Stimulated activated CD4-positive, alpha-beta T cell treated with anti-CD3 and anti-CD28 coated beads, Interleukin-12 subunit alpha, Interleukin-12 subunit beta, amount 100 ng/mL, for 48 hours (primary cell): ENCODE data around the gene SMNDC1.
A peak's percentile ranks its signal among the peaks of the same experiment; 100 is the strongest.

Experiments
- DNase-seq, 3 donors: peaks; one replicate each; pipeline ENCODE4 v3.0.0-alpha.2; 2020; ENCODE audit warnings: low read depth in 2 of 3, low spot score in 1 of 3

Gene SMNDC1

DNA sequence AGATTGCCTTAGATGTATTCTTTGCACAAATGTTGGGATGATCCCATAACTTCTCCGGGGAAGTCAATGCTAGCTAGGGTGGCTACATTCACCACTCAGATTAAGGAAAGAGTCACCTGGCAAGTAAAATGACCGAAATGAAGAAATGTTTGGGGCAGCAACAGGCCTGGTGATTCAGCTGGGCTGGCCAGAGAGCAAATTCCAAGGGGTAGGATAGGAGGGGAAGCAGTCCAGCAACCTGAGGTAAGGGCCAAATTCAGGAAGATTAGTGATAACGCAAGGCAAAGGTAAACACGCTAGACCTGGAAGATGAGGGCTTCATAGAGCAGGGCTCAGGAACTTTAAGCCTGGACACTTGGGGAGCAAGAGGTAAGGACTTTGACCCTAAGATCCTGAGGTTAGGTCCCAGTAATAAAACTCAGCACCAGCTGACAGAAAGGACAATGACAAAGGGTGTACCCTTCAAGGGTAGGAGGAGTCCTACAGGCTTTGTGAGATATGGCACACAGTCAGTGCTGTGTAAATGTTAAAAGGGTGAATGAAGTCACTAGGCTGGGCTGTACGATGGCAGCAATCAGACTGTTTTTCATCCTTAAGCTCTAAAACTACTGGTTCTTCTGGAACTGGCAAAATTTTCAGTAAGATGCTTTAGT, 22.7 kb upstream of the SMNDC1 start:
- no peak for DNase-seq

DNA sequence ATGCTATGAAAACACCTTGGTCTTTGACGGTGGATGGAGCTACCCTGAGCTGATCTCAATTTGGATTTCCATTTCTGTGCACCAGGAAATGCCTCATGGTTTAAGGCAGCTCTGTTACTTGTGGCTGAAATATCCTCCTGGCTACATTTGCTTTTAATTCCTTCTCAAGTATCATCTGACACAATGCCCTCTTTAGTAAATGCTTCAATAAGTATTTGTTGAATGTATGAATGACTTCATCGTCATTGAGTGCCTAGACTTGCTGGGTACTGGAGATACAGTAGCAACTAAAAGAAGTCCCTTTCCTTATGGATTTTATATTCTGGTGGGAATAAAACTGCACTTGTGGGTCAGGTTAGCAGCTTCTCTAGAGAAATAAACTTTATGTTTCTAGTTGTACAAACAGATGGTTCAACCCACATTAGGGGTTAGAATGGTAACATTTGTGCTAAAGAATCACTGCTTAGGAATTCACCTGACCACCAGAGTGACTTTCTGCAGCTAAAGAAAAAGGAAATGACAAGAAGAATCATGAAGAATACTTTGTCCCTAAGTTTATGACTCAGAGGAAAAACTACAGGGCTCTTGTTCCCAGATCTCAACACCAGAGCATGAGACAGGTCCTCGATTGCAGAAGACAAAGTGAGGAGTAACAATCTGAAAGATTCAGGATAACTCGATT, 21.8 kb upstream of the SMNDC1 start:
- no peak for DNase-seq

DNA sequence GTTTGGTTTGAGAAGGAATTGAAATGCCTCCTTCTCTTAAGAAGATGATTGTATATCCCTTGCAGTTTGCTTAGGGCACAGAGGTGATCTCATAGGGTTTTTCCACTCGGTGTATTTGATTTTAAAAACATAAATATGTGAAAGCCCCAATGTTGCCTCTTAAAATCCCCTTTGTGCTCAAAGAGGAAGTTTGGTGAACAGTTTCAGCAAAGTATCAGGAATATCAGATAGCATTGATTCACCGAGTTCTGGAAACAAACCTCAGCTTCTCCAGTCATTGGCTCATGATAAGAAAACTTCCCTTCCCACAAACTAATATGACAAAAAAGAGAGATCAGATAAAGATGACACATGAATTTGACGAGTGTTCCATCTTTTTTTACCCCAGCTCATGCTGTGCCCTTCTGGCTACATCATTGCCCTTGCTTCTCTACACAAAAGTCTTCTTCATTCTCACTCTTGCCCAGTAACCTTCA, 20.1 kb upstream of the SMNDC1 start:
- no peak for DNase-seq

DNA sequence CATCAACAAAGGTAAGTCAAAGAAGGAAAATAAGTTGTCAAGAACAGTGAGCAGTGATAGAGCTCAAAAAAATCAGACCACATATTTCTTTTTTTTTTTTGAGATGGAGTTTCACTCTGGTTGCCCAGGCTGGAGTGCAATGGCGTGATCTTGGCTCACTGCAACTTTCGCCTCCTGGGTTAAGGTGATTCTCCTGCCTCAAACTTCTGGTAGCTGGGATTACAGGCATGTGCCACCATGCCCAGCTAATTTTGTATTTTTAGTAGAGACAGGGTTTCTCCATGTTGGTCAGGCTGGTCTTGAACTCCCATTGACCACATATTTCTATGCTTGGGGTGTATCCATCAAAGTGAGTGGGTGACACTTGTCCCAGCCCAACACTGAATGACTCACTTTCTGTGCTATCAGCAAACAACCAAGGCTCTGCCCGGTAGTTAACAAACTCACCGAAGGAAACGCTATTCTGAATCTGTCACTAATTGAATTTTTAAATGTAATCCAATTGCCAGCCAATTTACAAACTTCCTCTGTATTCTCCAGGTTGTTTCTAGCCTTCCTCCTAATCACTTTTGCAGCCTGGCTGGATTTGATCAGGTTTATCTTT, 19.6 kb upstream of the SMNDC1 start:
- no peak for DNase-seq

DNA sequence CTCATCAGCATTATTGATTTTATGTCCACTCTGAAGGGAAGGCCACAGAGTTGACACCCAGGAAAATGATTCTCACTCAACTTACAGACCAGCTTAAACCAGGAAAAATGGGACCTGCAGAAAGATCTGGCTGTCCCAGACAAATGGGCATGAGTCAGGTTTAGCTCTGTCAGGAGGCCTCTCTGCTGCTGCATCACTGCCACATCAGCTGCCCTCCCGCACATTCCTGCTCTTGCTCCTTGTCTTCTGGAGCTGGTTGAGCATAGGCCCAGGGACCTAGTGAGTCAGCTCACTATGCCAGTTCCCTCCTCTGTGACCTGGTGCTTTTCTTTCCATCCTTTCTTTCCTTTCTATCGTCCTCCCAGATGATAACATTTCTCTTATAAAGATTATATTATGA, 18.8 kb upstream of the SMNDC1 start:
- DNase-seq = no peak

DNA sequence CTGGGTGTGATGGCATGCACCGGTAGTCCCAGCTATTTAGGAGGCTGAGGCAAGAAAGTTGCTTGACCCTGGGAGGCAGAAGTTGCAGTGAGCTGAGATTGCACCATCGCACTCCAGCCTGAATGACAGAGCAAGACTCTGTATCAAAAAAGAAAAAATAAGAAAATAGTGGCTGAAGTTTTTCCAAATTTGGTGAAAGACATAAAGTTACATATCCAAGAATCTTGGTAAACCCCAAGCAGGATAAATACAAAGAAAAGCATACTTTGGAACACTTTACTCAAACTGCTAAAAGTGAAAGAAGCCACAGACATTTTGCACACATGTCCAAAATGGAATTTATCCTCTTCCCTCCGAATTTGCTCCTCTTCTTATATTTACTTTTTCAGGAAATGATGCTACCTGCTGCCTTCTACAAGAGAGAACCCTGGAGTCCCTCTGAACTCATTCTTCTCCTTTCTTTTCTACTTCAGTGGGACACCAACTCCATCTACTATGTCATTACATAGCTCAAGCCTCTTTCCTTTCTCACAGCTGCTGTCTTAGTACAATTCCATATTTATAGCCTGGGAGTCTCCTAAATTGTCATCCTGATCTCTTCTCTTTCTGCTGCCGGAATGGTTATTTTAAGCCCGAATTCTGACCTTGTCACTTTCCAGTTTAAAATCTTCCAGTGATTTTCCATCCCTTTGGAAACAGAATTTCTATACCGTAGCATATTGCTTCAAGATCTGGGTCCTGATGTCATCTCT, 17.3 kb upstream of the SMNDC1 start:
- no peak for DNase-seq

DNA sequence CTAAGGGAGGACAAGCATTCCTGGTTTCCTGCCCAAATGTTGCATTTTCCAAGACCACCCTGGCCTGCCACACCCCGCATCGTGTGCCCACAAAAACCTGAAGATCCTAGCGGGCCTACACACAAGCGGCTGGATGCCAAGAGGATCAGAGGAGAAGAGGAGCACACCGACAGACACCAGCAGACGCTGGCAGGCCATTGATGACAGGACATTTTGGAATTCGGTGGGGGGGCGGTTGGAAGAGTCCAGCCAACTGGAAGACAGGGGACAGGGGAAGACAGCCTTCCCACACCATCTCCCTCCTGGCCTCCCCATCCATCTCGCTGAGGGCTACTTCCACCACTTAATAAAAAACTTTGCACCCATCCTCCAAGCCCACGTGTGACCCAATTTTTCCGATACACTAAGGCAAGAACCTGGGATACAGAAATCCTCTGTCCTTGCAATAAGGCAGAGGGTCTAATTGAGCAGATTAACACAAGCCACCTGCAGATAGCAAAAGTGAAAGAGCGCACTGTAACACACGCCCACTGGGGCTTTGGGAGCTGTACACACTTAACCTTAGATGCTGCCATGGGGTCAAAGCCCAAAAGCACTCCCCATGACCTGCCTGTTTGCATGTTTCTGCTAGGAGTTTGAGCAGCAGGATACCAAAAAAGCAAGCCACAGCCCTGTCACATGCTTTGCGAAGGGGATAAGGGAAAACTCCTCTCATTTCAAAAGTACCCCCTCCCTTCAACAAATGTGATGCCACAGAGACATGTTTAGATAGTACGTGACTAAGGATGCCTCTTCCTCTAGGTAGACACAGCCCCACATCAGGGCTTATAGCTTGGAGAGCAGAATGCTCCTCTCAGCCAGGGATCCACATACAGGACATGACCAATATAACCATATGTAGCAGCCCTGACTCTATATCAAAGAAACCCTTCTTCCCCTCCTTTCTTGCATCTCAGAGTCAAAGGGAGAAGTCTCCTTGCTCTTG, 13.4 kb upstream of the SMNDC1 start:
- no peak for DNase-seq

DNA sequence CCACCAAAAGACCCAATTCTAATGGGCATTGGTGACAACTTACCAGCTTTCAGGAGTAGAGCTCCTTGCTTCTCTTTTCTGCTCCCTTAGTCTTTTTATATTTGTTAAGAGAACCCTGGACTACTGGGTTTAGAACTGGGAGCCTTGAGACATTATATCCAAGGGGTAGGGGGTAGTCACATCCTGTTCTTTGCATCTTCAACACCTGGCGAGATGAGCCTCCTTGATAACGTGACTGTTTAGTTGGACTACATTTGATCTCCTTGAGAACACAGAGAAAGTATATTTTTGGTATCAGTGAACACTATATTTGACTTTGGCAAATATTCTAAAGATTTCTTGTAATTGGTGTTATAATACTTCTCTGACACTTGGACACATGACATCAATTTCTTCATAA, 9.0 kb upstream of the SMNDC1 start:
- DNase-seq = no peak

DNA sequence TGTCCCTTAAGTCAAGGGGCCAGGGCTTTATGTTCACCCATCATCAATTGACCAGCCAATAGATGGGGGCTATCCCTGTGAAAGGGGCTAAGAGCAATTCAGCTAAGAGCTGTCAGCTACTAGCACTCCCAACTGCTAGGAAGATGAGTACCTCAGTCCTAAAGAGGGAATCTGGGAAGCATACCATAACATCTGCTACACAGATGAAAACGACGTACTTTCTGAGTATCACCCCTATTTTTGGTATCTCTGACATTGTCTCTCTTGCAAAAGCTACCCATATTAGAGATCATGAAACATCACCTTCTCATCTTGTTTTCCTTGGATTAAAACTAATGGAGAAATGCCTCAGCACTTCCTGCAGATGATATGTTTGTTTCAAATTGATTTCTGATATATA, 7.5 kb upstream of the SMNDC1 start:
- no peak for DNase-seq

DNA sequence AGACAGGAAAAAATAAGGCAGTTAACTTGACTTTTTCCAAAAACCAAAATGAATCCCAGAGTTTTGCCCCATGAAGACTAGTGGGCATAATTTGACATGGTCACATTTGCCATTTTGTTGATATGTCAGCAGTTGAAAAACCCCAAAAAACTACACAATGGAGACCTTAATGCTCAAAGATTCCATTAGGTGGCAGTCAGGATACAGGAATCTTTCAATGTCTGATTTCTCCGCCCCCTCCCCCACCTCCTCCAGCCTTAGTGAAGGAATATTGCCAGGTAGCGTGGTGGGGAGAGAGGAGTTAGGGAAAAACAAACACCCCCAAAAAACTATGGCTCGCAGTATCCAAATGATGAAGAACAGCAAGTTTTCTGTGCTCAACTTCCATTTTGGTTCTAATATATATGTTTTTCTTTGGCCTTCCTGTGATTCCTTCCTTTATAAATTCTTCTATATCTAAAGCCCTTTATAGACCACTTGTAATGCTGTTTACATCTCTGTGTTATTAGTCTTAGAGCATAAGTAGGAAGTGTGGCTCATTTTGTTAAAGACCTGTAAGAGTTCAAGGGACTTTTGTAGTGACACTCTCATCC, 6.7 kb upstream of the SMNDC1 start:
- peak in 1 of 3 donors; percentile 30 for DNase-seq

DNA sequence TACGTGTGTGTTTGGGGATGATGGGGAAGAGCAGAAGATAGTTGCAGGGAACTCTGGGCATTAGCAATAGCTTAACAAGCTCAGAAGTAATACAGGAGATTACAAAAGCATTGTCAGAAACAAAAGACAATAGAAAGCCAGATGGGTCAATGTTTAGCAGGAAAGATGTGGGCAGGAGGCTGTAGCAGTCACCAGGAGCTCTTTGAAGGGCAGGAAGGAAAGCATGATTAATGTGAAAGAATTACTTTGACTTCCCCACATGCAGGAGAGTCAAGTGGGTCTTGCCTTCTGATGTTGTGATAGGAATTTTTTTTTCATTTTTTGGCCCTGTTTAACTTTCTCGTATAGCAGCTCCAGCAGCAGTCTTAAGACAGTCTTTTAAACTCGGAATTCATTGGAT, 6.0 kb upstream of the SMNDC1 start:
- no peak for DNase-seq

DNA sequence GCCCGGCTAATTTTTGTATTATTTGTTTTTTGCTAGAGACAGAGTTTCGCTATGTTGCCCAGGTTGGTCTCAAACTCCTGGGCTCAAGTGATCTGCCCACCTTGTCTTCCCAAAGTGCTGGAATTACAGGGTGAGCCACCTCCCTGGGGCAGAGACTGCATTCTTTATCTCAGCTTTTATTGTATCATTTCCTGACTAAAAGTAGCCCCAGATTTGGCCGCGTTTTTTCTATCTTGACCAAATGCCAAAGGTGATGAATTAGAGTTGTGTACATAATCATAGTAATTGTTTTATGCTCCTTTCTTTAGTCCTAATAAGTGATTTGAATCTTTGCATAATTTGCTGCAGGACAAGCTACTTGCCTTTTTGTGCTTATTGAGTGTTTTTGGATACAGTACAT, 3.1 kb upstream of the SMNDC1 start:
- no peak for DNase-seq

DNA sequence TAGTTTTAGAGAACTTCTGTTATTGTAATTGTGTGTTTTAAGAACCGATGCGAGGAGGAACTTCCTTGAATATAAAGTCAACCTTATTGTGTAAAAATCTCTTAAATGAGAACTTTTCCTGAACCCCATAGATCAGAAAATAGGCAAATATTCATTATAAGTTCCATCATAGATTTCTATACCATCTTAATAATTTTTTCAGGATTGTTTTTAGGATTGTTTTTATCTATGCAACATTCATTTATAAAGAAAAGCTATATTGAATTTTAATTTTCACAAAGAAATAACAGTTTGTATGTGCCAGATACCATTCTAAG, 1.7 kb upstream of the SMNDC1 start:
- DNase-seq = no peak

DNA sequence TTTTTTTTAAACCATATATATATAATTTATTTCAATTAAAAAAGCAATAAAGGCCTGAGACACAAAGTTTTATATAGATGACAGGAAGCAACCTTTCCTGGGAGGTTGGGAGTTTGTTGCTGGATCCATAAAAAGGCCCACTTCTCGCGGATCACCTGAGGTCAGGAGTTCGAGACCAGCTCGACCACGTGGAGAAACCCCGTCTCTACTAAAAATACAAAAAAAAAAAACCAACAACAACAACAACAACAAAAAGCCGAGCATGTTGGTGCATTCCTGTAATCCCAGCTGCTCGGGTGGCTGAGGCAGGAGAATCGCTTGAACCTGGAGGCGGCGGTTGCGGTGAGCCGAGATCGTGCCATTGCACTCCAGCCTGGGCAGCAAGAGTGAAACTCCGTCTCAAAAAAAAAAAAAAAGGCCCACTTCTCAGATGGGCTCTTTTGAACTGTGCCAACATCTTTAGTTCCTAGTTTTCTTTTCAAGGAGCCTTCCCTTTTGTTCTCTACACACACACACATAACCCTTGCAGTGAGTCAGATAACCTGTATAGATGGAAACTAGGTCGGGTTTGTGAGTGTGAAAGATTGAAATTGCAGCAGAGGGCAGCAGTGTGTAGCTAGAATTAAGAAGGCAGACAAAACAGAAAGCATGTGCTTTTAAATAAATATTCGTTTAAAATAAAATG, 1.2 kb upstream of the SMNDC1 start:
- peak; percentile 22 to 58 (median 23) for DNase-seq

DNA sequence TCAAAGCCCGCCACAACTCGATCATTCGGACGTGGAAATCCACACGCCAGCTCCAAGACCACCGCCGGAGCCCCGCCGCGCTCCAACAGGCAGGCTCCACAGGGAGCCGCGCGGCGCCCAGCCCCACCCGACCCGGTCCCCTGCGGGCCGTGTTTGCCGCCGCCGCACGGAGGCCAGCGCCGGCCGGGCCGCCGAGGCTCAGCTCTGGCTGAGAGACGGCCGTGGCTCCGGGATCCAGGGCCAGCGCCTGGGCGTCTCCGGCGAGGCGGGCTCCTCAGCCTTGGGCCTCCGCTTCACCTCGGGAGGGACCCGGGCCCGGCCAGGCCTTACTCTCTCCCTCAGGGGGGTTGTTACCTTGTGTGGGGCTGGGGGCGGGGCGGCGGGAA, 333 bp downstream of the SMNDC1 start:
- peak in 1 of 3 donors; percentile 20 for DNase-seq

DNA sequence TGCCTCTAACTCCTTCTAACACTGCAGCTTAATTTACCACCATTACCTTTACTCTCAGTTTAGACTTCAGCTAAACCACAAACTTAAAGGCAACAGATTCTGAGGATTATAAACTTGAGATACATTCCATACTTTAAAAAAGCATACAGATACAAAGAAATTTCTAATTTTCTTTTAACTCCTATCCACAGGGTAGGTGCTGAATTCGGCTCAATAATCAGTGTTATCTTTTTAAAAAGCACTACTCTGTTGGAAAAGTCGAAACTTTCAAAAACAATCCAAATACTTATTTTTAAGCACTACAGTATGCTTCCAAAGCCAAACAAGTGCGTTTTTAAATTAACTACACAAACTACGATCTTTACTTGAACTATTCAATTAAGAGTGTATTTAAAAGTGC, 1.0 kb downstream of the SMNDC1 start:
- DNase-seq = no peak

DNA sequence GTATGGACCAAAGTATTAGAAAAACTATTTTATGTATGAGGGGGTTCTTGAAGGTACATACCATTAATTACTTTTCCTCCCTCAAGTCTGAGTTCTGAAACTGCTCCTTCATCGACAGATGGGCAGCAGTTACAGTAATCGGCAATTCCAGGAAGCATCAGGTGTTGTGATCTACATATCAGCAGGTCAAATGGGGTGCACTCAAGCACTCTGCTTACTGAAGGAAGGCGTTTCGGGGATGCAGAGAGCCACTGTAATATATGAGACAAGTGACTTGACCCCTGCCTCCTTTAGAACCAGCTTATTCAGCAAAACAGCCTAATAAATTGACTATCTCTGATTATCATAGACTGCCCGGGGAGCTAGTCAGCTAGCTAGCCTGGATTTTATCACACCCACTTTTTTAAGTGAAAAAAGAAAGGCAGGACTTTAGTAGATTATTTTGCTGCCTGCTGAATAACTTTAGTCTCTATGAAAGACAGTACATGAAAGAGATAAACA, 4.2 kb downstream of the SMNDC1 start:
- no peak for DNase-seq

DNA sequence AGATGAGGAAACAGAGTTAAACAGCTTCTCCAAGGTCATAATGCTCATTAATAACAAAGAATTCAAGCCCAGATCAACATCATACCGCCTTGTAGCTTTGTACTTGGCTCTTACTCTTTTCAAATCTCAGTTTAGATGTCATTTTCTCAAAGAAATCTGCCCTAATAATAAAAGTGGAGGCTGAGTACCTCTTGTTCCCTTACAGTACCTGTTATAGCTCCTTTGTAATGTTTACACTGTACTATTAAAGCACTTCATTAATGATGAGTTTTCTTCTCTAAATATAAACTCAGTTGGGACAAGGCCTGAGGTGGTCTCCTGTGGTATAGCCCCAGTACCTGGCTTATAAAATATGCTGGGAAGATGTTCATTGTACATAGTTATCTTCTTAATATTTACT, 7.8 kb downstream of the SMNDC1 start:
- no peak for DNase-seq

DNA sequence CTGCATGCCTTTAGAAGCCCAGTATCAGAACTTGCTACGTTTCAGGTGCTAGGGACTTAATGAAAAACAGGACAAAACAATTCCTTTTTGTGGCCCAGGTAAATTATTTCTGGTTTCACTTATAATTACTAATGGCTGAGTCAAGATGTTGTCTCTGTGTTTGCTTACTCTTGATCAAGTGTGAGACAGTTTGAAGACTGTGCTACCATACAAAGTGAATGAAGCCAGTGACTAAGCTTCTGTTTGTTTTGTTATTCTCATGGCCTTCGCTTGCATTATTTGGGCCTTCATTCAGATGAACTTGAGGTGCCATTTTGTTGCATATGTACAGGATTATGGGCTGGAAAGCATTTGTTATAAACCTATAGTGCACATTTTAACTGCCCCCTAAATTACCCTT, 17.9 kb downstream of the SMNDC1 start:
- no peak for DNase-seq

DNA sequence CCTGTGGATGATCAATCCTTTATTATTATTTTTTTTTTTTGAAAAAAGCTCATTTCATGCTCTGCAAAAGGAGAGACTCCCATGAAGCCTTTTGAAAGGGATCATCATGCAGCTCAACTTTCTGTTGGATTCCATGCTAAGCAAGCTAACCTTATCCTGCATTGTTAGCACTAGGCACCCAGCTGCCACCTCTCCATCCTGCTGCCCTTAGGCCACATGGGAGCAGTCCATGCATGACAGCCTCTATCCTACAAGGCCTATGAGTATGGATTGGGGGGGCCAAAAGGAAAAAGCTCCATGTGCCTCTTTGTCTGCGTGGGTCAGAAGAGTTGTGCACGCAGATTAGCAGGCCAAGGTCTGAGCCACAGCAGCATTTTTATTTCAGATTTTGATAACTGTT, 19.2 kb downstream of the SMNDC1 start:
- no peak for DNase-seq
